ENCODE measurements around the gene TP63.

Gene TP63

GRCh38 chr3:189712906-189713483 lies 81.8 kb downstream of the TP63 start:
- Histone ChIP-seq H3K9me3 (ENCODE audit: control insufficient read depth, insufficient read depth, low read length) (no peaks in the 10 kb centered on the region), H3K4me1 (ENCODE audit: control insufficient read depth, insufficient read depth, low read length) (no peaks in the 10 kb centered on the region), H3K9ac (ENCODE audit: low read depth, low read length) (no peak overlapping the region)

GRCh38 chr3:189714991-189715961 lies 84.1 kb downstream of the TP63 start:
- no peaks in the 10 kb centered on the region for H3K4me1 ChIP-seq (ENCODE audit: control insufficient read depth, insufficient read depth, low read length)
- H3K9ac ChIP-seq (ENCODE audit: low read depth, low read length) = no peak overlapping the region
- no peaks in the 10 kb centered on the region for H3K27me3 ChIP-seq (ENCODE audit: control insufficient read depth, insufficient read depth, low read length)
- no peak overlapping the region for H3K4me3 ChIP-seq (ENCODE audit: low read depth, low read length)
- H3K9me3 ChIP-seq (ENCODE audit: control insufficient read depth, insufficient read depth, low read length) = no peaks in the 10 kb centered on the region
- H3K36me3 ChIP-seq (ENCODE audit: control insufficient read depth, insufficient read depth, low read length) = no peaks in the 10 kb centered on the region

More at GRCh38 chr3:189712906-189713483, 81.8 kb downstream of the TP63 start:
- Histone ChIP-seq H3K36me3 (ENCODE audit: control insufficient read depth, insufficient read depth, low read length) (no peaks in the 10 kb centered on the region), H3K27me3 (ENCODE audit: control insufficient read depth, insufficient read depth, low read length) (no peaks in the 10 kb centered on the region), H3K4me3 (ENCODE audit: low read depth, low read length) (no peak overlapping the region)

DNA sequence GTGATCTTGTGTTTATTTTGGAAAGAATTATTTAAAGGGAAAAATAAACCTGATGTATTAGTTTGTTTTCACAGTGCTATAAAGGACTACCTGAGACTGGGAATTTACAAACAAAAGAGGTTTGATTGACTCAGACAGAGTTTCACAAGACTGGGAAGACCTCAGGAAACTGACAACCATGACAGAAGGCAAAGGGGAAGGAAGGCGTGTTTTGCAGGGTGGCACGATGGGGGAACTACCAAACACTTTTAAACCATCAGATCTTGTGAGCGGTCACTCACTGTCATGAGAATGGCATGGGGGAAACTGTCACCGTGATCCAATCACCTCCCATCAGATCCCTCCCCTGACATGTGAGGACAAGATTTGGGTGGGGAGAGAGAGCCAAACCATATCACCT lies 87.0 kb downstream of the TP63 start:
- Histone ChIP-seq H3K27me3 (ENCODE audit: control insufficient read depth, insufficient read depth, low read length) (no peaks in the 10 kb centered on the region), H3K9ac (ENCODE audit: low read depth, low read length) (no peak overlapping the region), H3K36me3 (ENCODE audit: control insufficient read depth, insufficient read depth, low read length) (no peaks in the 10 kb centered on the region), H3K9me3 (ENCODE audit: control insufficient read depth, insufficient read depth, low read length) (no peaks in the 10 kb centered on the region), H3K4me1 (ENCODE audit: control insufficient read depth, insufficient read depth, low read length) (no peaks in the 10 kb centered on the region), H3K4me3 (ENCODE audit: low read depth, low read length) (no peak overlapping the region)

- no peak overlapping the region for H3K4me3 ChIP-seq (ENCODE audit: low read depth, low read length)
- H3K36me3 ChIP-seq (ENCODE audit: control insufficient read depth, insufficient read depth, low read length) = no peaks in the 10 kb centered on the region
- H3K9ac ChIP-seq (ENCODE audit: low read depth, low read length) = no peak overlapping the region
- H3K4me1 ChIP-seq (ENCODE audit: control insufficient read depth, insufficient read depth, low read length) = no peaks in the 10 kb centered on the region
- no peaks in the 10 kb centered on the region for H3K9me3 ChIP-seq (ENCODE audit: control insufficient read depth, insufficient read depth, low read length)
- no peaks in the 10 kb centered on the region for H3K27me3 ChIP-seq (ENCODE audit: control insufficient read depth, insufficient read depth, low read length)
These were observed 89.7 kb downstream of the TP63 start for GRCh38 chr3:189720736-189721417.

DNA sequence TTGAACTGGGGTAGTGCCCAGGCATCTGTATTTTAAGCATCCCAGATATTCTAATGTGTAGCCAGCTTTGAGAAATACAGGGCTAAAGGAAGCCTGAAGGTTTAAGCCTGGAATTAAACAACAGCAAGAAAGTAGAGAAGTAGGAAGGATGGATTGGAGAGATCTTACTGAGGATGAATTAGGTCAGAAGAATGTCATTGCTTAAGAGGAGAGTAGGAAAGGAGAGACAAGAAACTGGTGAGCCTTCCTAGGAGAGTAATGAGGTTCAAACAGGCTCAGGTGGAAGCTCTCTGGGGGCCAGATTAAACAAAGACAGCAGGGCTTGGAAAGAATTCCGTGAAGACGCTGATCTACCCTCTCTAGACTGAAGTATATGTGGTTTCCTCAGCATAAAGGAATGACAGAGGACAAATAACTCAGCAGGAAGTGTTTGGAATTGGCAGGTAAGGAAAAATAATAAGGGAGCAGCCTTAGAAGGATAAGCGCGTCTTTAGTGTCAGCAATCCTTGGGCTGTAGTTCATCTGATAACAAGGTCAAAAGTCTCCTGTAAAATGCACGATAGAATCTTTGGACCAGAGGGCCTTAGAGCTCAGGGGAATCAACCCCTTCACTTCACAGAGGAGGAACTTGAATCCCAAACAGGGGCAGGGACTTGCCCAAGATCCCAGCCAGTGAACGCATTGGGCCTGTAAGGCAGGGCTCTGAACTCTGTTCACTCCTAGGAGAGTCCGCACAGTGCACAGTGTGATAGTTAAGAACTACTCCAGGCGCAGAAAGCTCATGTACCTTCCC lies 90.9 kb downstream of the TP63 start:
- Histone ChIP-seq H3K36me3 (ENCODE audit: control insufficient read depth, insufficient read depth, low read length) (no peaks in the 10 kb centered on the region), H3K9ac (ENCODE audit: low read depth, low read length) (no peak overlapping the region), H3K9me3 (ENCODE audit: control insufficient read depth, insufficient read depth, low read length) (no peaks in the 10 kb centered on the region), H3K4me1 (ENCODE audit: control insufficient read depth, insufficient read depth, low read length) (no peaks in the 10 kb centered on the region), H3K27me3 (ENCODE audit: control insufficient read depth, insufficient read depth, low read length) (no peaks in the 10 kb centered on the region), H3K4me3 (ENCODE audit: low read depth, low read length) (no peak overlapping the region)

GRCh38 chr3:189724356-189724755 lies 93.2 kb downstream of the TP63 start:
- Histone ChIP-seq H3K9ac (ENCODE audit: low read depth, low read length) (no peak overlapping the region), H3K4me1 (ENCODE audit: control insufficient read depth, insufficient read depth, low read length) (no peaks in the 10 kb centered on the region)

DNA sequence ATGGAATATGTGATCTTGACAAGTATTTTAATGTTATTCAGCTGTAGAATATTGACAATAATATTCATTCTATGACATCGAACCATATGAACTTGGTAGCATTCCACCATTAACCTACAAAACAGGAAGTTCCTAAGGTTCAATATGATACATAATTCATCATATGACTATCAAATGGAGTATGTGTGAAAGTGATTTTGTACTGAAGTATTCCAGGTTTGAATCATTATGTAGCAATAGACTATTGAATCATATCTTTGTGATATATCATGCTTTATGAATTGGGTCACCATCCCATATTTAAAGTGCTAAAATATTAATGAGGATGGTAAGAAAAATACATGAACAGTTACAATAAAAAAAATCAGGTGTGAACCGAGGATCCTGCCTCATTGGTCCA lies 95.1 kb downstream of the TP63 start:
- no peaks in the 10 kb centered on the region for H3K9me3 ChIP-seq (ENCODE audit: control insufficient read depth, insufficient read depth, low read length)
- H3K36me3 ChIP-seq (ENCODE audit: control insufficient read depth, insufficient read depth, low read length) = no peaks in the 10 kb centered on the region
- H3K4me3 ChIP-seq (ENCODE audit: low read depth, low read length) = no peak overlapping the region
- no peaks in the 10 kb centered on the region for H3K27me3 ChIP-seq (ENCODE audit: control insufficient read depth, insufficient read depth, low read length)
- no peak overlapping the region for H3K9ac ChIP-seq (ENCODE audit: low read depth, low read length)
- H3K4me1 ChIP-seq (ENCODE audit: control insufficient read depth, insufficient read depth, low read length) = no peaks in the 10 kb centered on the region

More at GRCh38 chr3:189724356-189724755, 93.2 kb downstream of the TP63 start:
- Histone ChIP-seq H3K27me3 (ENCODE audit: control insufficient read depth, insufficient read depth, low read length) (no peaks in the 10 kb centered on the region), H3K9me3 (ENCODE audit: control insufficient read depth, insufficient read depth, low read length) (no peaks in the 10 kb centered on the region), H3K36me3 (ENCODE audit: control insufficient read depth, insufficient read depth, low read length) (no peaks in the 10 kb centered on the region), H3K4me3 (ENCODE audit: low read depth, low read length) (no peak overlapping the region)

DNA sequence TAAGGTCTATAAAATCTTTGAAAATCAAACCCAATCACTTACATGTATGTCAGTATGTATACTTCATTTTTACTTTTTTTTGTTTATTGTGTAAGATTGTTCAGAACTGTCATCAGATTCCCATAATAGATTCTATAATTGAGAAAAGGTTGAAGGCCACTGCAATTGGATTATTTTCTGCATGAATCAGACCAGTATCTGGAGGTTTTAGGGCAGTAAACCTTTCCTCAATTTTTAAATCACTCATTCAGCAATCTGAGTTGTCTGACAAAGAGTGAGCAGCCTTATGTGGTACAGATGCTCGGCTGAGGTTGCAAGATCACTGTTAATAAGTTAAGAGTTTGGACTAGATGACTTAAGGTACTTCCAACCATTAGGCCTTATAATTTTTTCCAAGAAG lies 96.0 kb downstream of the TP63 start:
- no peak overlapping the region for H3K4me3 ChIP-seq (ENCODE audit: low read depth, low read length)
- no peak overlapping the region for H3K9ac ChIP-seq (ENCODE audit: low read depth, low read length)
- H3K9me3 ChIP-seq (ENCODE audit: control insufficient read depth, insufficient read depth, low read length) = no peaks in the 10 kb centered on the region
- H3K4me1 ChIP-seq (ENCODE audit: control insufficient read depth, insufficient read depth, low read length) = no peaks in the 10 kb centered on the region
- no peaks in the 10 kb centered on the region for H3K36me3 ChIP-seq (ENCODE audit: control insufficient read depth, insufficient read depth, low read length)
- no peaks in the 10 kb centered on the region for H3K27me3 ChIP-seq (ENCODE audit: control insufficient read depth, insufficient read depth, low read length)

GRCh38 chr3:189727898-189728297 lies 96.7 kb downstream of the TP63 start:
- Histone ChIP-seq H3K9me3 (ENCODE audit: control insufficient read depth, insufficient read depth, low read length) (no peaks in the 10 kb centered on the region), H3K36me3 (ENCODE audit: control insufficient read depth, insufficient read depth, low read length) (no peaks in the 10 kb centered on the region), H3K27me3 (ENCODE audit: control insufficient read depth, insufficient read depth, low read length) (no peaks in the 10 kb centered on the region), H3K4me3 (ENCODE audit: low read depth, low read length) (no peak overlapping the region), H3K4me1 (ENCODE audit: control insufficient read depth, insufficient read depth, low read length) (no peaks in the 10 kb centered on the region), H3K9ac (ENCODE audit: low read depth, low read length) (no peak overlapping the region)

GRCh38 chr3:189728915-189729314 lies 97.7 kb downstream of the TP63 start:
- Histone ChIP-seq H3K9me3 (ENCODE audit: control insufficient read depth, insufficient read depth, low read length) (no peaks in the 10 kb centered on the region), H3K27me3 (ENCODE audit: control insufficient read depth, insufficient read depth, low read length) (no peaks in the 10 kb centered on the region), H3K4me1 (ENCODE audit: control insufficient read depth, insufficient read depth, low read length) (no peaks in the 10 kb centered on the region), H3K9ac (ENCODE audit: low read depth, low read length) (no peak overlapping the region), H3K4me3 (ENCODE audit: low read depth, low read length) (no peak overlapping the region), H3K36me3 (ENCODE audit: control insufficient read depth, insufficient read depth, low read length) (no peaks in the 10 kb centered on the region)

- Histone ChIP-seq H3K4me3 (ENCODE audit: low read depth, low read length) (no peak overlapping the region), H3K36me3 (ENCODE audit: control insufficient read depth, insufficient read depth, low read length) (no peaks in the 10 kb centered on the region), H3K9ac (ENCODE audit: low read depth, low read length) (no peak overlapping the region), H3K4me1 (ENCODE audit: control insufficient read depth, insufficient read depth, low read length) (no peaks in the 10 kb centered on the region), H3K27me3 (ENCODE audit: control insufficient read depth, insufficient read depth, low read length) (no peaks in the 10 kb centered on the region), H3K9me3 (ENCODE audit: control insufficient read depth, insufficient read depth, low read length) (no peaks in the 10 kb centered on the region)
These were observed 102.9 kb downstream of the TP63 start for GRCh38 chr3:189734061-189734460.
